HepG2 (cell line): ENCODE data around the gene PC. TPM values are rescaled to one million over a fixed set of nuclear protein-coding genes. Genes with fewer than 3 reads are reported as not detected.

Experiments
- FOXC1 ChIP-seq: sonication (generic); formaldehyde crosslinking; IDR thresholded peaks from 2 replicates; pipeline ENCODE4 v1.8.0; 2022; ENCODE audit warnings: mild to moderate bottlenecking, missing genetic modification reagents, borderline replicate concordance
- FOXO1 ChIP-seq: sonication (generic); formaldehyde crosslinking; IDR thresholded peaks from 2 replicates; pipeline ENCODE4 v1.4.0; 2020; ENCODE audit warnings: missing genetic modification reagents
- GTF3A ChIP-seq: sonication (generic); formaldehyde crosslinking; conservative IDR thresholded peaks from 2 replicates; pipeline ENCODE4 v1.4.0; 2020; ENCODE audit warnings: mild to moderate bottlenecking, missing genetic modification reagents
- JUND ChIP-seq: sonication (generic); formaldehyde crosslinking; IDR thresholded peaks from 2 replicates; pipeline ENCODE4 v1.8.0; 2022; ENCODE audit warnings: mild to moderate bottlenecking, missing genetic modification reagents
- MBD4 ChIP-seq: IDR thresholded peaks from 2 replicates; pipeline ENCODE4 v1.6.1; 2012; ENCODE audit warnings: low read length, inconsistent platforms, borderline replicate concordance
- MTA1 ChIP-seq: sonication (generic); formaldehyde crosslinking; IDR thresholded peaks from 2 replicates; pipeline ENCODE4 v1.4.0; 2020; ENCODE audit warnings: missing genetic modification reagents, mild to moderate bottlenecking, borderline replicate concordance
- NCOR1 ChIP-seq: fragments of 200-600 bp; sonication (generic); IDR thresholded peaks from 2 replicates; pipeline ENCODE4 v1.7.0; 2017; ENCODE audit warnings: antibody characterized with exemption, low read length, borderline replicate concordance
- SP140L ChIP-seq: sonication (generic); formaldehyde crosslinking; IDR thresholded peaks from 2 replicates; pipeline ENCODE4 v1.4.0; 2020; ENCODE audit warnings: missing genetic modification reagents, borderline replicate concordance
- ZNF235 ChIP-seq: sonication (generic); formaldehyde crosslinking; IDR thresholded peaks from 2 replicates; pipeline ENCODE4 v1.8.1; 2023; ENCODE audit warnings: mild to moderate bottlenecking, missing genetic modification reagents, borderline replicate concordance
- ZNF660 ChIP-seq: sonication (generic); formaldehyde crosslinking; IDR thresholded peaks from 2 replicates; pipeline ENCODE4 v1.5.1; 2020; ENCODE audit warnings: mild to moderate bottlenecking, low read depth, missing genetic modification reagents, borderline replicate concordance
- ZNF749 ChIP-seq: sonication (generic); formaldehyde crosslinking; IDR thresholded peaks from 2 replicates; pipeline ENCODE4 v1.8.0; 2022; ENCODE audit warnings: mild to moderate bottlenecking, missing genetic modification reagents, moderate library complexity, borderline replicate concordance
- ZNF761 ChIP-seq: sonication (generic); formaldehyde crosslinking; conservative IDR thresholded peaks from 2 replicates; pipeline ENCODE4 v1.4.0; 2020; ENCODE audit warnings: mild to moderate bottlenecking, missing genetic modification reagents
- polyA plus RNA-seq, 8 experiments: library from polyadenylated mRNA; depleted of rRNA in 3 of 8; stranded (reverse) in 7 of 8; unstranded in 1 of 8; fragments of >200 nt; fragmentation: Illumina TruSeq in 4 of 8; extraction: Trizol in 4 of 8; gene quantifications; 2 replicates each; pipeline versions ENCODE4 v1.2.1 to v1.2.3, GENCODE V29; 2011 to 2016; ENCODE audit warnings: low read depth in 4 of 8, missing spikeins in 1 of 8, mixed read lengths in 1 of 8; ENCODE audit not compliant: insufficient read depth in 1 of 8
- total RNA-seq, 5 experiments: library from RNA; depleted of rRNA; stranded (reverse); fragments of >200 nt; fragmentation: Illumina TruSeq; extraction: Trizol; gene quantifications; 2 replicates each; pipeline ENCODE4 v1.2.3, GENCODE V29; 2016; ENCODE audit warnings: low read depth in 1 of 5
- TF ChIP-seq, protein P1 (sequence below): sonication (generic); formaldehyde crosslinking; conservative IDR thresholded peaks from 2 replicates; pipeline ENCODE4 v1.4.0; 2020; ENCODE audit warnings: missing genetic modification reagents
- TF ChIP-seq, protein P2 (sequence below): sonication (generic); formaldehyde crosslinking; IDR thresholded peaks from 2 replicates; pipeline ENCODE4 v1.4.0; 2020; ENCODE audit warnings: missing genetic modification reagents
- TF ChIP-seq, protein P3 (sequence below): sonication (generic); formaldehyde crosslinking; IDR thresholded peaks from 2 replicates; pipeline ENCODE4 v1.8.1; 2023; ENCODE audit warnings: mild to moderate bottlenecking, moderate library complexity, missing genetic modification reagents
- TF ChIP-seq, protein P4 (sequence below): sonication (generic); formaldehyde crosslinking; IDR thresholded peaks from 2 replicates; pipeline ENCODE4 v1.4.0; 2020; ENCODE audit warnings: mild to moderate bottlenecking, missing genetic modification reagents

Gene PC
- total and polyA plus RNA-seq, 2 of the 13 experiments (the other 11 are each of a cell fraction or from before 2014, with no cell fraction given), result 29.0 to 39.0 TPM

DNA sequence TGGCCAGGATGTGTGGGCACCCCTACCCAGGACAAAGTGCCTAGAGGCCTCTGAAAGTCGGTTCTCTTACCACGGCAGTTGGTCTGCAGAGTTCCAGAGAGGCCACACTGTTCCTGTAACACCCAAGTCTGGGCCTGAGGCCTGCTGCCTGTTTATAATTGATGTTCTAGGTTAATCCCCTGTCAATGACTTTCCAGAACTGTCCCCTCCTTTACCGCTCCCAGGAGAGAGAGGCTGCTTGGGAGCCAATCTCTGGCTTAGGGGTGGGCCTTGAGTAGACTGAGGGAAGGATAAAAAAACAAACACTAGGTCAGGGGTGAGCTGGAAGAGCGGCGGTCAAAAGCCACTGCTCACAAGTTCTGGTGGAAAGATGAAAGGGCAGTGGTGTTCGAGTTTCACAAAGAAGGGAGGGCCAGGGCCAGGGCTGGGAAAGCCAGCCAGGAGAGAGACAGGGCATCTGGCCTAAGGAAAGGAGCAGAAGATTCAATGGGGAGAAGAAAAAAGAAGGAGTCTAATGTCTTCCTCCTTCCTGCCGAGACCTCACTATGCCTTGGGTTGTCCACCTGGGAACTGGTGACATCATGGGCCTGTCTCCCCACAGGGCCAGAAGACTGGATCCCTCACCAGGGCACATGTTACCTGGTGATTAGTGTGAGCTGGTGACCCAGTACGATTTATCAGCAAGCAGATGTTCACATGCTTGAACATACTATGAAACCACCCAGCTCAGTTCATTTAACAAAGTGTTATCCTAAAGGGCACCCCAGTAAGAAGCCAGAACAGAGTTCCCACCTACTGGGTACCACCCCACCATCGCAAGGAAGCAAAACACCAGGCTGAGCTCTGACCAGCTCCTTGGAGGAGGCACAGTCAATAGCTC is 50.2 kb downstream of the PC start (continued):
- TF ChIP-seq MTA1 (CRISPR knock-in tag), result no peak
- no peak for TF ChIP-seq ZNF235 (CRISPR knock-in tag)
- no peak for TF ChIP-seq ZNF761 (CRISPR knock-in tag)
- TF ChIP-seq, protein P1, sequence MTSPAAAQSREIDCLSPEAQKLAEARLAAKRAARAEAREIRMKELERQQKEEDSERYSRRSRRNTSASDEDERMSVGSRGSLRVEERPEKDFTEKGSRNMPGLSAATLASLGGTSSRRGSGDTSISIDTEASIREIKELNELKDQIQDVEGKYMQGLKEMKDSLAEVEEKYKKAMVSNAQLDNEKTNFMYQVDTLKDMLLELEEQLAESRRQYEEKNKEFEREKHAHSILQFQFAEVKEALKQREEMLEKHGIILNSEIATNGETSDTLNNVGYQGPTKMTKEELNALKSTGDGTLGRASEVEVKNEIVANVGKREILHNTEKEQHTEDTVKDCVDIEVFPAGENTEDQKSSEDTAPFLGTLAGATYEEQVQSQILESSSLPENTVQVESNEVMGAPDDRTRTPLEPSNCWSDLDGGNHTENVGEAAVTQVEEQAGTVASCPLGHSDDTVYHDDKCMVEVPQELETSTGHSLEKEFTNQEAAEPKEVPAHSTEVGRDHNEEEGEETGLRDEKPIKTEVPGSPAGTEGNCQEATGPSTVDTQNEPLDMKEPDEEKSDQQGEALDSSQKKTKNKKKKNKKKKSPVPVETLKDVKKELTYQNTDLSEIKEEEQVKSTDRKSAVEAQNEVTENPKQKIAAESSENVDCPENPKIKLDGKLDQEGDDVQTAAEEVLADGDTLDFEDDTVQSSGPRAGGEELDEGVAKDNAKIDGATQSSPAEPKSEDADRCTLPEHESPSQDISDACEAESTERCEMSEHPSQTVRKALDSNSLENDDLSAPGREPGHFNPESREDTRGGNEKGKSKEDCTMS, result no peak
- TF ChIP-seq SP140L (CRISPR knock-in tag), result no peak
- TF ChIP-seq ZNF749 (CRISPR knock-in tag), result no peak
- TF ChIP-seq NCOR1, result peak; percentile 82; the same call in 1 of the 2 replicates
- TF ChIP-seq, protein P2, sequence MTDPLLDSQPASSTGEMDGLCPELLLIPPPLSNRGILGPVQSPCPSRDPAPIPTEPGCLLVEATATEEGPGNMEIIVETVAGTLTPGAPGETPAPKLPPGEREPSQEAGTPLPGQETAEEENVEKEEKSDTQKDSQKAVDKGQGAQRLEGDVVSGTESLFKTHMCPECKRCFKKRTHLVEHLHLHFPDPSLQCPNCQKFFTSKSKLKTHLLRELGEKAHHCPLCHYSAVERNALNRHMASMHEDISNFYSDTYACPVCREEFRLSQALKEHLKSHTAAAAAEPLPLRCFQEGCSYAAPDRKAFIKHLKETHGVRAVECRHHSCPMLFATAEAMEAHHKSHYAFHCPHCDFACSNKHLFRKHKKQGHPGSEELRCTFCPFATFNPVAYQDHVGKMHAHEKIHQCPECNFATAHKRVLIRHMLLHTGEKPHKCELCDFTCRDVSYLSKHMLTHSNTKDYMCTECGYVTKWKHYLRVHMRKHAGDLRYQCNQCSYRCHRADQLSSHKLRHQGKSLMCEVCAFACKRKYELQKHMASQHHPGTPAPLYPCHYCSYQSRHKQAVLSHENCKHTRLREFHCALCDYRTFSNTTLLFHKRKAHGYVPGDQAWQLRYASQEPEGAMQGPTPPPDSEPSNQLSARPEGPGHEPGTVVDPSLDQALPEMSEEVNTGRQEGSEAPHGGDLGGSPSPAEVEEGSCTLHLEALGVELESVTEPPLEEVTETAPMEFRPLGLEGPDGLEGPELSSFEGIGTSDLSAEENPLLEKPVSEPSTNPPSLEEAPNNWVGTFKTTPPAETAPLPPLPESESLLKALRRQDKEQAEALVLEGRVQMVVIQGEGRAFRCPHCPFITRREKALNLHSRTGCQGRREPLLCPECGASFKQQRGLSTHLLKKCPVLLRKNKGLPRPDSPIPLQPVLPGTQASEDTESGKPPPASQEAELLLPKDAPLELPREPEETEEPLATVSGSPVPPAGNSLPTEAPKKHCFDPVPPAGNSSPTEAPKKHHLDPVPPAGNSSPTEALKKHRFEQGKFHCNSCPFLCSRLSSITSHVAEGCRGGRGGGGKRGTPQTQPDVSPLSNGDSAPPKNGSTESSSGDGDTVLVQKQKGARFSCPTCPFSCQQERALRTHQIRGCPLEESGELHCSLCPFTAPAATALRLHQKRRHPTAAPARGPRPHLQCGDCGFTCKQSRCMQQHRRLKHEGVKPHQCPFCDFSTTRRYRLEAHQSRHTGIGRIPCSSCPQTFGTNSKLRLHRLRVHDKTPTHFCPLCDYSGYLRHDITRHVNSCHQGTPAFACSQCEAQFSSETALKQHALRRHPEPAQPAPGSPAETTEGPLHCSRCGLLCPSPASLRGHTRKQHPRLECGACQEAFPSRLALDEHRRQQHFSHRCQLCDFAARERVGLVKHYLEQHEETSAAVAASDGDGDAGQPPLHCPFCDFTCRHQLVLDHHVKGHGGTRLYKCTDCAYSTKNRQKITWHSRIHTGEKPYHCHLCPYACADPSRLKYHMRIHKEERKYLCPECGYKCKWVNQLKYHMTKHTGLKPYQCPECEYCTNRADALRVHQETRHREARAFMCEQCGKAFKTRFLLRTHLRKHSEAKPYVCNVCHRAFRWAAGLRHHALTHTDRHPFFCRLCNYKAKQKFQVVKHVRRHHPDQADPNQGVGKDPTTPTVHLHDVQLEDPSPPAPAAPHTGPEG (CRISPR knock-in tag), result no peak; the same call in 1 of the 2 replicates
- TF ChIP-seq, protein P3, sequence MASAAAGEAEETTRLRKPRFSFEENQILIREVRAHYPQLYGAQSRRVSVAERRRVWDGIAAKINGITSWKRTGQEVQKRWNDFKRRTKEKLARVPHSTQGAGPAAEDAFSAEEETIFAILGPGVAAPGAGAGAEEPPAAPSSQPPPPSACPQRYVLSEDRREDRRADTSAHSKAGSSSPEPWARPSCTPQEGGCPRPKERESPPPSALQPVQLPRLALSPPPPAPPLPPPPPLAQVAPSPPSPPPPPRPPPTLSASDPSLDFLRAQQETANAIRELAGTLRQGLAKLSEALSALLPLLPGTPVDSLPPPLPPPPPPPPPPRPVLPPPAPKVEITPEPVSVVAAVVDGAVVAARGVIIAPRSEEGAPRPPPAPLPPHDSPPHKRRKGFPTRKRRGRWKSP (CRISPR knock-in tag), result no peak
- TF ChIP-seq, protein P4, sequence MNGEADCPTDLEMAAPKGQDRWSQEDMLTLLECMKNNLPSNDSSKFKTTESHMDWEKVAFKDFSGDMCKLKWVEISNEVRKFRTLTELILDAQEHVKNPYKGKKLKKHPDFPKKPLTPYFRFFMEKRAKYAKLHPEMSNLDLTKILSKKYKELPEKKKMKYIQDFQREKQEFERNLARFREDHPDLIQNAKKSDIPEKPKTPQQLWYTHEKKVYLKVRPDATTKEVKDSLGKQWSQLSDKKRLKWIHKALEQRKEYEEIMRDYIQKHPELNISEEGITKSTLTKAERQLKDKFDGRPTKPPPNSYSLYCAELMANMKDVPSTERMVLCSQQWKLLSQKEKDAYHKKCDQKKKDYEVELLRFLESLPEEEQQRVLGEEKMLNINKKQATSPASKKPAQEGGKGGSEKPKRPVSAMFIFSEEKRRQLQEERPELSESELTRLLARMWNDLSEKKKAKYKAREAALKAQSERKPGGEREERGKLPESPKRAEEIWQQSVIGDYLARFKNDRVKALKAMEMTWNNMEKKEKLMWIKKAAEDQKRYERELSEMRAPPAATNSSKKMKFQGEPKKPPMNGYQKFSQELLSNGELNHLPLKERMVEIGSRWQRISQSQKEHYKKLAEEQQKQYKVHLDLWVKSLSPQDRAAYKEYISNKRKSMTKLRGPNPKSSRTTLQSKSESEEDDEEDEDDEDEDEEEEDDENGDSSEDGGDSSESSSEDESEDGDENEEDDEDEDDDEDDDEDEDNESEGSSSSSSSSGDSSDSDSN, result no peak; the same call in 1 of the 2 replicates
- TF ChIP-seq MBD4, result no peak
- no peak for TF ChIP-seq JUND (CRISPR knock-in tag)
- peak; percentile 54; the same call in 1 of the 2 replicates for TF ChIP-seq FOXO1 (CRISPR knock-in tag)
- no peak for TF ChIP-seq ZNF660 (CRISPR knock-in tag)
- no peak for TF ChIP-seq FOXC1 (CRISPR knock-in tag)
- no peak for TF ChIP-seq GTF3A
